ENCODE measurements around the gene RCBTB2.

RCBTB2 gene

DNA sequence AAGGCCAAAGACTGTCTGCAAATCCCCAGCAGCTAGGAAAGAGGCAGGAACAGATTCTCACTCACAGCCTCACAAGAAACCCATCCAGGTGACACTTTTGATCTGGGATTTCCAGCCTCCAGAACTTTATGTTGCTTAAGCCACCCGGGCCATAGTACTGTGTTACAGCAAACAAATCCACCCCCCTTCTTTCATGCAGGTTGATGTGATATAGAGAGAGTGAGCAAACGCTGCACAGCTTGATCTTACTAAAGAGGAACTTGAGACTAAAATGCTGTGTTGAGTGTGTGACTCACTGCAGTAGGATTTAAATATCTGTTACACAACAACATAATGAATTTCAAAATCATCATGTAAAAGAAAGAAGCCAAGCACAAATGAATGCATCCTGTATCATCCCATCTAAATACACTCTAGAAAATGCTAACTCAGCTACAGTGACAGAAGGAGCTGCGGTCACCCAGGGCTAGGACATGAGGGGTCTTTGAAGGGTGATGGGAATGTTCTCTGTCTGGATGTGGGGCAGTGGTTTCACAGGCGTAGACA is 32.2 kb downstream of the RCBTB2 start:
- H3K27ac ChIP-seq, result no peak overlapping the region
- no peak for TF ChIP-seq ZFX (IDR thresholded peaks at IDR 0.05)
- TF ChIP-seq, protein P1, sequence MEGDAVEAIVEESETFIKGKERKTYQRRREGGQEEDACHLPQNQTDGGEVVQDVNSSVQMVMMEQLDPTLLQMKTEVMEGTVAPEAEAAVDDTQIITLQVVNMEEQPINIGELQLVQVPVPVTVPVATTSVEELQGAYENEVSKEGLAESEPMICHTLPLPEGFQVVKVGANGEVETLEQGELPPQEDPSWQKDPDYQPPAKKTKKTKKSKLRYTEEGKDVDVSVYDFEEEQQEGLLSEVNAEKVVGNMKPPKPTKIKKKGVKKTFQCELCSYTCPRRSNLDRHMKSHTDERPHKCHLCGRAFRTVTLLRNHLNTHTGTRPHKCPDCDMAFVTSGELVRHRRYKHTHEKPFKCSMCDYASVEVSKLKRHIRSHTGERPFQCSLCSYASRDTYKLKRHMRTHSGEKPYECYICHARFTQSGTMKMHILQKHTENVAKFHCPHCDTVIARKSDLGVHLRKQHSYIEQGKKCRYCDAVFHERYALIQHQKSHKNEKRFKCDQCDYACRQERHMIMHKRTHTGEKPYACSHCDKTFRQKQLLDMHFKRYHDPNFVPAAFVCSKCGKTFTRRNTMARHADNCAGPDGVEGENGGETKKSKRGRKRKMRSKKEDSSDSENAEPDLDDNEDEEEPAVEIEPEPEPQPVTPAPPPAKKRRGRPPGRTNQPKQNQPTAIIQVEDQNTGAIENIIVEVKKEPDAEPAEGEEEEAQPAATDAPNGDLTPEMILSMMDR (conservative IDR thresholded peaks at IDR 0.05), result no peak

DNA sequence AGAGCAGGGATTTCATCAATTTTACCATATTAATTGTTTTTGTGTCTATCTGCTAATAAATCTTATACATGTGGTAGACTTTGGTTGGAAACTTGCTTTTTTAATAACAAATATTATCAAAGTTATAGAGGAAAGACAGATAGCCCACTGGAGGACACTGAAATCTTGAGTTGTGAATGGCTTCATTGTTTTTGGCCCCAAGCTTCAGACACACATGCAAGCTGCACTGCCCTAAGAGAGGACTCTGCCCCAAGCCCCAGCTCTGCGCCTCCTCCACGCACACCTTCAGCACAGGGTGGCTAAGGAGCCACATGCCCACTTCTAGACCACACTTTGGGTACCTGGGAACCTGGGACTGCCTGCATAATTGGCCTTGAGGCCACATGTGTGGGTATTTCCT is 35.2 kb downstream of the RCBTB2 start:
- TF ChIP-seq, protein P1 (conservative IDR thresholded peaks at IDR 0.05), result no peak
- TF ChIP-seq ZFX (IDR thresholded peaks at IDR 0.05), result no peak
- H3K27ac ChIP-seq, result no peak overlapping the region

DNA sequence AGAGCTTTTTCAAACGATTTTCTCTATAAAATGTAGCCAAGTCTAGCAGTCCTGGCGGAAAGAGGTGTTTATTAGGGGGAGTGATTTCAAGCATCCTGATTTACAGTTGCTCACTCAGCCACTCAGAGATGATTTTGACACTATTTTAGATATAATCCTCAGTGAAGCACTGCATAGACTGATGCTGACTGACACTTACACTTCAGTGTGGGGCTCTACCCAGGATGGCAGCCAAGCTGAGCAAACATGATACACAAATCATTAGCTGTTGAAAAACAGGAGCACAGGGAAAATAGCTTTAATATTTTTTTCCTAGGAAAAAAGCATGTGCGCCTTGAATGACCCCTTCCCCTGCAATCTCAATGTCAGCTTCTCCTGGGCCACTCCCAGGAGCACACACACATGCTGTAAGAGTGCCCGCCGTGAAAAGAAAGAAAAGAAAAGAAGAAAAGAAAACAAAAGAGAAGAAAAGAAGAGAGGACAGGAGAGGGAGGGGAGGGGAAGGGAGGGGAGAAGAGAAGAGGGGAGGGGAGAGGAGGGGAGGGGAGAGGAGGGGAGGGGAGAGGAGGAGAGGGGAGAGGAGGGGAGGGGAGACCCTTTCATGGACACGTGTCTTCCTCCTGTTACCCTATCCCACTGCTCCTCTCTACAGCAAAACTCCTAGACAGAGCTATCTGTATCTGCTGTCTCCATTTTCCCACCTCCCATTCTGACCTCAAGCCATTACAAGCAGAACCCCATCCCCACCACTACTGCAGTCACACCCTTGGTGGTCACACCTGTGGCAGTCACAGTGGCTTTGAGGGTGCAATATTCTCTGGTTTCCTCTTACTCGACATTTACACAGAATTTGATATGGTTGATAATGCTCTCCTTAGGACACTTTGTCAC is 36.4 kb downstream of the RCBTB2 start:
- TF ChIP-seq, protein P1 (conservative IDR thresholded peaks at IDR 0.05), result no peak
- no peak for TF ChIP-seq ZFX (IDR thresholded peaks at IDR 0.05)
- H3K27ac ChIP-seq, result no peak overlapping the region

- no peak overlapping the region for H3K27ac ChIP-seq
- TF ChIP-seq, protein P1 (conservative IDR thresholded peaks at IDR 0.05), result no peak
Measured at GRCh38 chr13:48494874-48495273, 38.0 kb downstream of the RCBTB2 start.

DNA sequence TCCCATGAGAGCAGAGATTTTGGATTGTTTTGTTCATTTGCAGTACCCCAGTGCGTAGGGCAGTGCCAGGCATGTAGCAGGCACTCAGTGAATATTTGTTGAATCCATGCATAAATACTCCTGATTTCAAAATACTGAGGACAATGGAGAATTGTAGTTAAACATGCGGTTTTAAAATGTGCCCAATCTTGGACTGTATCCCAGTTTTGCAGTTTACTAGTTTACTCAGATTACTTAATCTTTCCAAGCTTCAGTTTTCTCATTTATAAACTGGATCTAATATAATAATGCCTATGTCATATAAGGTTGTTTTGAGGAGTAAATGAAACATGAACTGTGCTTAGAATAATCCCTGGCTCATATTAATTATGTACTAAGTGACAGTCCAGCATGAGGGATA is 39.0 kb downstream of the RCBTB2 start:
- peak overlapping the region; percentile 59; the same call in 1 of the 2 replicates for H3K27ac ChIP-seq

GRCh38 chr13:48493066-48493765 is 39.7 kb downstream of the RCBTB2 start:
- peak overlapping the region; percentile 59 for H3K27ac ChIP-seq
- TF ChIP-seq, protein P1 (conservative IDR thresholded peaks at IDR 0.05), result no peak
- TF ChIP-seq ZFX (IDR thresholded peaks at IDR 0.05), result no peak

More for the DNA sequence above, 39.0 kb downstream of the RCBTB2 start:
- TF ChIP-seq, protein P1 (conservative IDR thresholded peaks at IDR 0.05), result no peak
- TF ChIP-seq ZFX (IDR thresholded peaks at IDR 0.05), result no peak
